H1 (cell line): ENCODE results near the gene MFAP4. TPM values are rescaled to one million over a fixed set of nuclear protein-coding genes. Genes with fewer than 3 reads are reported as not detected.

Source experiments
- CTCF ChIA-PET: fragments of 300-600 bp; sonication (Branson Sonifier 250); formaldehyde crosslinking; loops from one replicate; lab custom pipeline; 2021; ENCODE audit not compliant: partially characterized antibody; lab: Charles Lee
- POLR2A ChIA-PET: fragments of 300-600 bp; sonication (Branson Sonifier 250); formaldehyde crosslinking; loops from one replicate; lab custom pipeline; 2021; ENCODE audit warnings: inconsistent platforms; ENCODE audit not compliant: partially characterized antibody; lab: Charles Lee
- DNase-seq, 2 experiments: peaks; one replicate each; pipeline versions ENCODE4 v3.0.0 to v3.0.0-alpha.2; 2010 to 2022; ENCODE audit warnings: low spot score in 2 of 2, low read depth in 1 of 2, mixed read lengths in 1 of 2
- FAIRE-seq: peaks from 2 replicates; lab custom pipeline; 2011; peaks lifted over from hg19 to GRCh38; lab: Jason Lieb, UNC
- H2AFZ ChIP-seq: 2 replicates; pipeline ENCODE4 v1.8.1; 2012; ENCODE audit warnings: low read length, inconsistent platforms
- H2AK5ac ChIP-seq: 2 replicates; pipeline ENCODE4 v1.6.1; 2013; ENCODE audit warnings: low read depth, low read length
- H2BK120ac ChIP-seq: replicated peaks from 2 replicates; pipeline ENCODE3; 2013; ENCODE audit warnings: low read depth, low read length, inconsistent platforms
- H2BK12ac ChIP-seq: 2 replicates; pipeline ENCODE4 v1.6.1; 2013; ENCODE audit warnings: low read depth, low read length
- H2BK15ac ChIP-seq: 2 replicates; pipeline ENCODE4 v1.6.1; 2013; ENCODE audit warnings: low read length
- H2BK20ac ChIP-seq: 2 replicates; pipeline ENCODE4 v1.6.1; 2013; ENCODE audit warnings: low read length
- H2BK5ac ChIP-seq: 2 replicates; pipeline ENCODE4 v1.6.1; 2013; ENCODE audit warnings: low read depth, low read length
- H3K14ac ChIP-seq: 2 replicates; pipeline ENCODE4 v1.6.1; 2013; ENCODE audit warnings: inconsistent platforms; ENCODE audit not compliant: insufficient read length
- H3K18ac ChIP-seq: 2 replicates; pipeline ENCODE4 v1.6.1; 2013; ENCODE audit warnings: low read length; ENCODE audit errors: extremely low read depth
- H3K23ac ChIP-seq: 2 replicates; pipeline ENCODE4 v1.6.1; 2013; ENCODE audit warnings: inconsistent platforms; ENCODE audit not compliant: insufficient read length
- H3K23me2 ChIP-seq: 2 replicates; pipeline ENCODE4 v1.6.1; 2013; ENCODE audit warnings: low read depth, low read length
- H3K27ac ChIP-seq: 2 replicates; pipeline ENCODE4 v1.6.1; 2011; ENCODE audit warnings: low read depth, low read length, inconsistent platforms
- H3K27me3 ChIP-seq, 4 experiments: replicated peaks in 1 of 4; 1 replicate in 1 of 4; 2 replicates in 3 of 4; pipeline versions ENCODE4 v1.6.1 to v1.8.1; 2011 to 2013; ENCODE audit warnings: low read length in 3 of 4, mild to moderate bottlenecking in 3 of 4, inconsistent platforms in 2 of 4, mixed read lengths in 2 of 4, moderate library complexity in 1 of 4; ENCODE audit not compliant: control insufficient read depth in 3 of 4, insufficient read depth in 3 of 4; ENCODE audit errors: extremely low read depth in 1 of 4
- H3K36me3 ChIP-seq, 4 experiments: 2 replicates each; pipeline versions ENCODE4 v1.6.1 to v1.8.1; 2011 to 2013; ENCODE audit warnings: mild to moderate bottlenecking in 4 of 4, low read length in 3 of 4, moderate library complexity in 2 of 4, control low read depth in 1 of 4, inconsistent platforms in 1 of 4; ENCODE audit not compliant: insufficient read depth in 4 of 4, control insufficient read depth in 2 of 4
- H3K4ac ChIP-seq: replicated peaks from 2 replicates; pipeline ENCODE3; 2013; ENCODE audit warnings: low read length, low read depth, mixed read lengths, inconsistent platforms; ENCODE audit not compliant: insufficient read length
- H3K4me1 ChIP-seq, 4 experiments: replicated peaks in 1 of 4; 1 replicate in 1 of 4; 2 replicates in 3 of 4; pipeline versions ENCODE4 v1.6.1 to v1.8.1; 2011 to 2013; ENCODE audit warnings: low read length in 3 of 4, inconsistent platforms in 2 of 4, mixed read lengths in 1 of 4; ENCODE audit not compliant: insufficient read depth in 4 of 4, control insufficient read depth in 3 of 4
- H3K4me2 ChIP-seq, 2 experiments: 2 replicates each; pipeline versions ENCODE4 v1.6.1 to v1.8.1; 2011 to 2013; ENCODE audit warnings: low read depth in 2 of 2, low read length in 2 of 2, control low read depth in 1 of 2, inconsistent platforms in 1 of 2, mild to moderate bottlenecking in 1 of 2; ENCODE audit not compliant: insufficient read depth in 1 of 2
- H3K4me3 ChIP-seq, 4 experiments: fragments of 200-600, 300-600 bp in 1 of 4; sonication (generic), shearing (Covaris generic), sonication (Bioruptor Twin) in 1 of 4; 2 replicates each; pipeline versions ENCODE4 v1.5.1 to v1.8.1; 2011 to 2016; ENCODE audit warnings: low read length in 4 of 4, low read depth in 3 of 4, control low read depth in 2 of 4, inconsistent platforms in 2 of 4, mild to moderate bottlenecking in 2 of 4, mixed read lengths in 1 of 4, moderate library complexity in 1 of 4; ENCODE audit not compliant: insufficient read depth in 2 of 4; ENCODE audit errors: extremely low read depth in 1 of 4
- H3K56ac ChIP-seq: replicated peaks from 2 replicates; pipeline ENCODE3; 2013; ENCODE audit warnings: low read depth, mild to moderate bottlenecking, mixed read lengths, low read length, inconsistent platforms; ENCODE audit not compliant: insufficient read length
- H3K79me1 ChIP-seq: 2 replicates; pipeline ENCODE4 v1.6.1; 2013; ENCODE audit warnings: low read depth, low read length, control low read depth
- H3K79me2 ChIP-seq, 2 experiments: 2 replicates each; pipeline versions ENCODE4 v1.6.1 to v1.8.1; 2012 to 2013; ENCODE audit warnings: low read length in 2 of 2, mild to moderate bottlenecking in 2 of 2, inconsistent platforms in 1 of 2; ENCODE audit not compliant: insufficient read depth in 2 of 2, control insufficient read depth in 1 of 2
- H3K9ac ChIP-seq, 4 experiments: replicated peaks in 1 of 4; 1 replicate in 1 of 4; 2 replicates in 3 of 4; pipeline versions ENCODE4 v1.6.1 to v1.8.1; 2011 to 2013; ENCODE audit warnings: low read depth in 3 of 4, low read length in 3 of 4, control low read depth in 2 of 4, mild to moderate bottlenecking in 2 of 4, moderate library complexity in 2 of 4, inconsistent platforms in 1 of 4; ENCODE audit errors: extremely low read depth in 1 of 4
- H3K9me3 ChIP-seq, 2 experiments: 2 replicates each; pipeline versions ENCODE4 v1.6.1 to v1.8.1; 2012 to 2013; ENCODE audit warnings: mild to moderate bottlenecking in 2 of 2, moderate library complexity in 2 of 2, control low read depth in 1 of 2, inconsistent platforms in 1 of 2, low read depth in 1 of 2, low read length in 1 of 2, mixed read lengths in 1 of 2; ENCODE audit not compliant: insufficient read depth in 2 of 2
- H4K20me1 ChIP-seq, 2 experiments: replicated peaks in 1 of 2; 2 replicates each; pipeline versions ENCODE3 to v1.8.1; 2011 to 2013; ENCODE audit warnings: inconsistent platforms in 2 of 2, low read length in 2 of 2, mild to moderate bottlenecking in 1 of 2; ENCODE audit not compliant: insufficient read depth in 2 of 2, control insufficient read depth in 1 of 2
- H4K5ac ChIP-seq: 2 replicates; pipeline ENCODE4 v1.6.1; 2013; ENCODE audit warnings: low read length, low read depth, mixed read lengths, inconsistent platforms; ENCODE audit not compliant: insufficient read length
- H4K8ac ChIP-seq: 2 replicates; pipeline ENCODE4 v1.8.0; 2013; ENCODE audit warnings: mild to moderate bottlenecking, moderate library complexity, low read length, inconsistent platforms; ENCODE audit not compliant: insufficient read depth; ENCODE audit errors: extremely low read depth
- H4K91ac ChIP-seq: replicated peaks from 2 replicates; pipeline ENCODE3; 2013; ENCODE audit warnings: low read length, mixed read lengths, inconsistent platforms; ENCODE audit not compliant: insufficient read length
- CTCF ChIP-seq, 3 experiments: IDR thresholded peaks; 1 replicate in 2 of 3; 2 replicates in 1 of 3; pipeline versions ENCODE4 v1.5.1 to v1.6.1; 2011; ENCODE audit warnings: low read length in 3 of 3, mild to moderate bottlenecking in 3 of 3, inconsistent platforms in 2 of 3, low read depth in 1 of 3, moderate library complexity in 1 of 3; ENCODE audit not compliant: insufficient read depth in 1 of 3; ENCODE audit errors: control extremely low read depth in 1 of 3
- FOSL1 ChIP-seq: IDR thresholded peaks from 2 replicates; pipeline ENCODE4 v1.6.1; 2011; ENCODE audit warnings: mild to moderate bottlenecking, low read depth, low read length, moderate library complexity; ENCODE audit not compliant: insufficient read depth
- KDM1A ChIP-seq: fragments of 200-600, 300-600 bp; sonication (generic); IDR thresholded peaks from 2 replicates; pipeline ENCODE4 v1.7.1; 2016; ENCODE audit warnings: mild to moderate bottlenecking, low read length, borderline replicate concordance
- POLR2A ChIP-seq, 2 experiments: IDR thresholded peaks; 1 replicate in 1 of 2; 2 replicates in 1 of 2; pipeline ENCODE4 v1.6.1; 2011; ENCODE audit warnings: low read depth in 2 of 2, low read length in 2 of 2, mild to moderate bottlenecking in 2 of 2; ENCODE audit errors: control extremely low read depth in 1 of 2
- POLR2AphosphoS5 ChIP-seq: IDR thresholded peaks from 2 replicates; pipeline ENCODE4 v1.6.1; 2011; ENCODE audit warnings: low read depth, low read length
- RFX5 ChIP-seq: IDR thresholded peaks from 2 replicates; pipeline ENCODE4 v1.6.1; 2011; ENCODE audit warnings: low read depth, low read length, improper control_type of control experiment, borderline replicate concordance
- SAP30 ChIP-seq: fragments of 300-600 bp; sonication (generic); IDR thresholded peaks from 2 replicates; pipeline ENCODE4 v1.7.1; 2012; ENCODE audit warnings: low read length, moderate library complexity, mild to moderate bottlenecking, inconsistent platforms; ENCODE audit not compliant: insufficient read depth, insufficient replicate concordance
- SIN3A ChIP-seq, 2 experiments: IDR thresholded peaks in 1 of 2; conservative IDR thresholded peaks in 1 of 2; 2 replicates each; pipeline ENCODE4 v1.6.1; 2011 to 2012; ENCODE audit warnings: low read length in 2 of 2, improper control_type of control experiment in 1 of 2, low read depth in 1 of 2, mild to moderate bottlenecking in 1 of 2
- SP1 ChIP-seq: IDR thresholded peaks from 2 replicates; pipeline ENCODE4 v1.6.1; 2011; ENCODE audit warnings: low read depth, low read length
- WGBS, 2 experiments: shearing (Covaris generic) in 1 of 2; methylation state at CpG; one replicate each; pipeline versions ENCODE4 v1.1.6 to v1.1.7; 2013 to 2015; ENCODE audit warnings: low lambda C conversion rate in 2 of 2, mixed read lengths in 2 of 2, inconsistent platforms in 1 of 2, low coverage in 1 of 2, missing lambda C conversion rate in 1 of 2; ENCODE audit not compliant: insufficient replicate concordance in 2 of 2, insufficient coverage in 1 of 2, insufficient read length in 1 of 2; ENCODE audit errors: extremely low coverage in 1 of 2, missing lambda C conversion rate in 1 of 2; 5-methylcytosine and 5-hydroxymethylcytosine counted together
- polyA plus RNA-seq, 7 experiments: library from polyadenylated mRNA; depleted of rRNA in 3 of 7; stranded (reverse) in 5 of 7; unstranded in 2 of 7; fragments of >200 nt in 5 of 7; fragments of 200-250 nt in 2 of 7; gene quantifications; 1 replicate in 5 of 7; 2 replicates in 1 of 7; 4 replicates in 1 of 7; pipeline versions ENCODE4 v1.2.1 to v1.2.3, GENCODE V29; 2011 to 2013; ENCODE audit warnings: missing spikeins in 2 of 7, mixed read lengths in 2 of 7
- total RNA-seq: library from RNA; stranded (reverse); fragmentation: NEBNext Ultra II Directional; extraction: Animal tissue kit (Norgen Biotek cat#: 25700); gene quantifications from 2 replicates; pipeline ENCODE4 v1.2.1, GENCODE V29; 2021

MFAP4 gene
- total and polyA plus RNA-seq, 2 of the 8 experiments (the other 6 are each of a cell fraction or from before 2014, with no cell fraction given) = 3.1 to 3.6 TPM

GRCh38 chr17:19379361-19380065 is 7.5 kb downstream of the MFAP4 start:
- FAIRE-seq = no peak
- ChIA-PET CTCF (interaction anchor here (1.3 to 2.6 kb wide), 9 partner anchors 14 to 91 kb away, joined by 3 to 20 read pairs (median 7); partner anchors contain the start of gene B9D1), POLR2A (interaction anchor here (1.7 to 3.8 kb wide), 4 partner anchors 7 to 18 kb away, joined by 4 to 32 read pairs (median 20); partner anchors contain the start of genes B9D1 and MFAP4)
- H3K9me3 ChIP-seq = no peaks in the 10 kb centered on the region
- H2BK20ac ChIP-seq = no peak overlapping the region
- peak overlapping the region; percentile 59 to 90 (median 82) for H3K4me3 ChIP-seq
- no peak overlapping the region for H4K91ac ChIP-seq
- no peak overlapping the region for H3K56ac ChIP-seq
- H2BK12ac ChIP-seq = no peak overlapping the region; the same call in 1 of the 2 replicates
- H3K79me2 ChIP-seq = peaks cover 0 to 30% of the 10 kb centered on the region in 2 experiments; a peak in 2 of 4 replicates
- peak overlapping the region; percentile 35; the same call in 1 of the 2 replicates for H2BK5ac ChIP-seq
- H3K14ac ChIP-seq = no peak overlapping the region
- no peak overlapping the region for H2AFZ ChIP-seq
- H4K20me1 ChIP-seq = peaks cover 0 to 22% of the 10 kb centered on the region in 2 experiments
- H3K18ac ChIP-seq = no peak overlapping the region
- H2BK15ac ChIP-seq = no peak overlapping the region
- H3K27ac ChIP-seq = no peak overlapping the region
- H3K23me2 ChIP-seq = peaks cover 8% of the 10 kb centered on the region; the same call in 1 of the 2 replicates
- peaks cover 0 to 9% (median 4%) of the 10 kb centered on the region in 4 experiments for H3K4me1 ChIP-seq
- H3K27me3 ChIP-seq = no peaks in the 10 kb centered on the region
- H2BK120ac ChIP-seq = no peak overlapping the region
- no peak overlapping the region for H2AK5ac ChIP-seq
- H3K4ac ChIP-seq = no peak overlapping the region
- H3K9ac ChIP-seq = peak overlapping the region in 3 of 4 experiments; percentile 76 to 88 (median 84); a peak in 4 of 7 replicates
- peaks cover 31 to 50% (median 37%) of the 10 kb centered on the region in 4 experiments for H3K36me3 ChIP-seq
- peaks cover 13% of the 10 kb centered on the region for H3K79me1 ChIP-seq
- H4K5ac ChIP-seq = no peak overlapping the region
- H3K4me2 ChIP-seq = peak overlapping the region; percentile 95 to 97
- H3K23ac ChIP-seq = no peak overlapping the region
- no peak overlapping the region for H4K8ac ChIP-seq
- 89% methylated on average over 13 of the region's 13 CpGs; no CpG with 5 or more reads in 1 of the 2 experiments for WGBS, 2 experiments
- DNase-seq = no peak
- TF ChIP-seq RFX5 (no peak), SIN3A (conservative IDR thresholded peaks at IDR 0.05 in 1 of 2, IDR thresholded peaks at IDR 0.05 in 1 of 2; ENCODE audit: low read depth in 1 of 2, low read length in 2 of 2) (no peak), POLR2AphosphoS5 (no peak), KDM1A (no peak), SP1 (no peak), FOSL1 (no peak), SAP30 (no peak), POLR2A (IDR thresholded peaks at IDR 0.05; ENCODE audit: control extremely low read depth in 1 of 2, low read depth in 2 of 2, low read length in 2 of 2) (no peak), CTCF (IDR thresholded peaks at IDR 0.05; ENCODE audit: control extremely low read depth in 1 of 3, insufficient read depth in 1 of 3, low read depth in 1 of 3, low read length in 3 of 3) (no peak)
